ENCODE data around the gene NDUFC1.

NDUFC1 gene

GRCh38 chr4:139246166-139246565, 56.1 kb downstream of the NDUFC1 start:
- DNase-seq, result no peak

- DNase-seq, result no peak
These were observed 56.7 kb downstream of the NDUFC1 start for GRCh38 chr4:139245590-139245989.

- peak in 1 of 2 experiments; percentile 48 for DNase-seq
These were observed 58.6 kb downstream of the NDUFC1 start for GRCh38 chr4:139243448-139244365.

- no peak for DNase-seq
These were observed 59.7 kb downstream of the NDUFC1 start for GRCh38 chr4:139242511-139243051.

GRCh38 chr4:139241784-139242151, 60.5 kb downstream of the NDUFC1 start:
- no peak for DNase-seq

GRCh38 chr4:139241086-139241783, 61.0 kb downstream of the NDUFC1 start:
- DNase-seq, result no peak
